ENCODE measurements around the gene BCL2L1.

Gene BCL2L1

GRCh38 chr20:31678389-31679356 lies 44.0 kb downstream of the BCL2L1 start:
- ChIA-PET CTCF (interaction anchor here (1.0 to 7.4 kb wide), 4 partner anchors 18 to 68 kb away, joined by 3 to 65 read pairs (median 34); partner anchors contain the start of gene BCL2L1), POLR2A (no interaction called here)
- TF ChIP-seq CTCF (IDR thresholded peaks at IDR 0.05; ENCODE audit: control extremely low read depth, extremely low read depth, low read depth, missing control alignments) = no peak
- DNase-seq (ENCODE audit: extremely low spot score) = no peak

- POLR2A ChIA-PET = no interaction called here
- TF ChIP-seq CTCF (IDR thresholded peaks at IDR 0.05; ENCODE audit: control extremely low read depth, extremely low read depth, low read depth, missing control alignments) = no peak
- DNase-seq (ENCODE audit: extremely low spot score) = no peak
- CTCF ChIA-PET = interaction anchor here (1.5 to 7.4 kb wide), 3 partner anchors 17 to 45 kb away, joined by 5 to 65 read pairs (median 64); partner anchors contain the start of gene BCL2L1
Observed at GRCh38 chr20:31677553-31678260, 45.0 kb downstream of the BCL2L1 start.

GRCh38 chr20:31676609-31676989 lies 46.1 kb downstream of the BCL2L1 start:
- CTCF ChIA-PET = interaction anchor here (1.5 to 7.4 kb wide), 8 partner anchors 8 to 64 kb away, joined by 5 to 65 read pairs (median 12); partner anchors contain the start of gene BCL2L1
- TF ChIP-seq CTCF (IDR thresholded peaks at IDR 0.05; ENCODE audit: control extremely low read depth, extremely low read depth, low read depth, missing control alignments) = no peak
- POLR2A ChIA-PET = no interaction called here
- DNase-seq (ENCODE audit: extremely low spot score) = no peak

GRCh38 chr20:31675828-31676608 lies 46.6 kb downstream of the BCL2L1 start:
- peak; percentile 54 for DNase-seq (ENCODE audit: extremely low spot score)
- TF ChIP-seq CTCF (IDR thresholded peaks at IDR 0.05; ENCODE audit: control extremely low read depth, extremely low read depth, low read depth, missing control alignments) = no peak
- ChIA-PET CTCF (interaction anchor here (1.2 to 7.4 kb wide), 9 partner anchors 8 to 63 kb away, joined by 3 to 65 read pairs (median 12); partner anchors contain the start of gene BCL2L1), POLR2A (interaction anchor here (0.7 kb wide), 1 partner anchor 47 kb away, joined by 3 read pairs; the partner anchor contains the start of gene BCL2L1)

GRCh38 chr20:31674895-31675827 lies 47.5 kb downstream of the BCL2L1 start:
- peak; percentile 57 for DNase-seq (ENCODE audit: extremely low spot score)
- TF ChIP-seq CTCF (IDR thresholded peaks at IDR 0.05; ENCODE audit: control extremely low read depth, extremely low read depth, low read depth, missing control alignments) = no peak
- CTCF ChIA-PET = interaction anchor here (1.0 to 7.4 kb wide), 11 partner anchors 9 to 62 kb away, joined by 3 to 65 read pairs (median 11); partner anchors contain the start of gene BCL2L1
- POLR2A ChIA-PET = interaction anchor here (0.7 kb wide), 1 partner anchor 48 kb away, joined by 3 read pairs; the partner anchor contains the start of gene BCL2L1
